SH-SY5Y (cell line): ENCODE data around the gene ABHD4.

Experiments used
- GATA2 ChIP-seq: IDR thresholded peaks from 2 replicates; pipeline ENCODE4 v1.6.1; 2011; ENCODE audit warnings: mild to moderate bottlenecking, low read depth, low read length
- GATA3 ChIP-seq: IDR thresholded peaks from 2 replicates; pipeline ENCODE4 v1.6.1; 2011; ENCODE audit warnings: low read depth, mild to moderate bottlenecking, low read length, moderate library complexity

GRCh38 chr14:22657861-22658260, 59.8 kb downstream of the ABHD4 start:
- TF ChIP-seq GATA2 (no peak), GATA3 (no peak)
